Endothelial cell of umbilical vein (primary cell): ENCODE data around the gene TGFB1. TPM values are rescaled to one million over a fixed set of nuclear protein-coding genes. Genes with fewer than 3 reads are reported as not detected.
A peak's percentile ranks its signal among the peaks of the same experiment; 100 is the strongest.

Experiments
- BruUV-seq: library from RNA; stranded (reverse); fragments of 400-500 nt; replicated peaks from 2 replicates; lab custom pipeline; 2021; lab: Mats Ljungman, UMichigan
- CTCF ChIA-PET: fragments of 300-600, 350-600 bp; sonication (Branson Sonifier 250); formaldehyde crosslinking; loops from one replicate; lab custom pipeline; 2021; ENCODE audit warnings: antibody characterized with exemption, inconsistent platforms; lab: Charles Lee
- POLR2A ChIA-PET: fragments of 300-600, 350-600 bp; sonication (Branson Sonifier 250); formaldehyde crosslinking; loops from one replicate; lab custom pipeline; 2021; ENCODE audit warnings: antibody characterized with exemption, inconsistent platforms; lab: Charles Lee
- DNase-seq: peaks from one replicate; pipeline ENCODE4 v3.0.0-alpha.2; 2011; ENCODE audit warnings: low read depth, low spot score
- FAIRE-seq: peaks from 2 replicates; lab custom pipeline; 2011; peaks lifted over from hg19 to GRCh38; lab: Jason Lieb, UNC
- H2AFZ ChIP-seq: 2 replicates; pipeline ENCODE4 v1.6.0; 2012; ENCODE audit warnings: low read depth, low read length, control low read depth, inconsistent platforms
- H3K27ac ChIP-seq: 2 replicates; pipeline ENCODE4 v1.5.1; 2011; ENCODE audit warnings: low read depth, mild to moderate bottlenecking, control low read depth, low read length, moderate library complexity; ENCODE audit not compliant: insufficient read depth
- H3K27me3 ChIP-seq, 2 experiments: 2 replicates each; pipeline versions ENCODE4 v1.6.0 to v1.6.1; 2011; ENCODE audit warnings: low read length in 2 of 2, mixed read lengths in 1 of 2; ENCODE audit not compliant: control insufficient read depth in 2 of 2, insufficient read depth in 2 of 2
- H3K36me3 ChIP-seq, 2 experiments: 2 replicates in 1 of 2; 3 replicates in 1 of 2; pipeline ENCODE4 v1.5.1; 2011; ENCODE audit warnings: low read length in 2 of 2, mild to moderate bottlenecking in 1 of 2, moderate library complexity in 1 of 2; ENCODE audit not compliant: control insufficient read depth in 2 of 2, insufficient read depth in 2 of 2; ENCODE audit errors: extremely low read depth in 1 of 2
- H3K4me1 ChIP-seq: 3 replicates; pipeline ENCODE4 v1.5.1; 2011; ENCODE audit warnings: mild to moderate bottlenecking, low read length; ENCODE audit not compliant: control insufficient read depth, insufficient read depth; ENCODE audit errors: extremely low read depth
- H3K4me2 ChIP-seq: 2 replicates; pipeline ENCODE4 v1.6.1; 2011; ENCODE audit warnings: low read length, control low read depth, mixed read lengths; ENCODE audit not compliant: insufficient read depth
- H3K4me3 ChIP-seq, 3 experiments: fragments of 200-600 bp in 1 of 3; sonication (generic), shearing (Covaris generic) in 1 of 3; replicated peaks in 1 of 3; 2 replicates each; pipeline ENCODE4 v1.5.1; 2011 to 2016; ENCODE audit warnings: control low read depth in 3 of 3, low read length in 3 of 3, mild to moderate bottlenecking in 2 of 3, inconsistent platforms in 1 of 3, low read depth in 1 of 3, moderate library complexity in 1 of 3; ENCODE audit not compliant: insufficient read depth in 1 of 3
- H3K79me2 ChIP-seq: 2 replicates; pipeline ENCODE4 v1.6.0; 2012; ENCODE audit warnings: low read length, inconsistent platforms; ENCODE audit not compliant: control insufficient read depth, insufficient read depth
- H3K9ac ChIP-seq: replicated peaks from 2 replicates; pipeline ENCODE3; 2011; ENCODE audit warnings: low read length, control low read depth; ENCODE audit not compliant: insufficient read depth; ENCODE audit errors: extremely low read depth
- H3K9me1 ChIP-seq: replicated peaks from 3 replicates; pipeline ENCODE4 v1.6.0; 2011; ENCODE audit warnings: mild to moderate bottlenecking, low read length; ENCODE audit not compliant: control insufficient read depth, insufficient read depth; ENCODE audit errors: extremely low read depth
- H3K9me3 ChIP-seq: replicated peaks from 2 replicates; pipeline ENCODE4 v1.5.1; 2012; ENCODE audit warnings: low read length, inconsistent platforms; ENCODE audit not compliant: control insufficient read depth, insufficient read depth
- H4K20me1 ChIP-seq: replicated peaks from 2 replicates; pipeline ENCODE3; 2011; ENCODE audit warnings: mild to moderate bottlenecking, low read length; ENCODE audit not compliant: control insufficient read depth, insufficient read depth; ENCODE audit errors: extremely low read depth
- CTCF ChIP-seq, 2 donors: IDR thresholded peaks; 1 replicate in 1 of 2; 2 replicates in 1 of 2; pipeline ENCODE4 v1.5.1; 2011; ENCODE audit warnings: low read length in 2 of 2, mild to moderate bottlenecking in 2 of 2, moderate library complexity in 2 of 2, control low read depth in 1 of 2, inconsistent platforms in 1 of 2, low read depth in 1 of 2; ENCODE audit not compliant: insufficient read depth in 1 of 2; ENCODE audit errors: extremely low read depth in 1 of 2
- EZH2 ChIP-seq: IDR thresholded peaks from 2 replicates; pipeline ENCODE4 v1.6.1; 2012; ENCODE audit warnings: borderline replicate concordance, low read depth, mild to moderate bottlenecking, moderate library complexity, low read length, inconsistent platforms; ENCODE audit not compliant: severe bottlenecking
- FOS ChIP-seq: IDR thresholded peaks from 2 replicates; pipeline ENCODE4 v1.6.1; 2011; ENCODE audit warnings: mild to moderate bottlenecking, low read length, moderate library complexity, borderline replicate concordance; ENCODE audit not compliant: insufficient read depth
- GATA2 ChIP-seq: IDR thresholded peaks from 2 replicates; pipeline ENCODE4 v1.7.0; 2011; ENCODE audit warnings: low read depth, mild to moderate bottlenecking, moderate library complexity, mixed read lengths, low read length; ENCODE audit not compliant: insufficient read length, insufficient read depth
- JUN ChIP-seq: IDR thresholded peaks from 2 replicates; pipeline ENCODE4 v1.6.1; 2011; ENCODE audit warnings: borderline replicate concordance, low read depth; ENCODE audit not compliant: insufficient read length, insufficient read depth
- MYC ChIP-seq: IDR thresholded peaks from one replicate; pipeline ENCODE4 v1.6.1; 2011; ENCODE audit warnings: mild to moderate bottlenecking, low read depth, low read length
- POLR2AphosphoS5 ChIP-seq: IDR thresholded peaks from 2 replicates; pipeline ENCODE4 v1.6.1; 2012; ENCODE audit warnings: low read depth, mild to moderate bottlenecking, control low read depth, low read length, moderate library complexity; ENCODE audit not compliant: insufficient read depth
- dilution Hi-C: fragments of 300-500 bp; cut with MboI; formaldehyde crosslinking; loops from one replicate; pipeline ENCODE4 v1.15.0; 2019; ENCODE audit warnings: low sequenced_read_pairs; ENCODE audit not compliant: extremely low pct_ligation_motif_present
- intact Hi-C: fragments of 100-400 bp; cut with micrococcal nuclease; formaldehyde crosslinking; loops from one replicate; pipeline ENCODE4 v1.10.0; 2022
- polyA plus RNA-seq, 4 experiments: library from polyadenylated mRNA; depleted of rRNA in 3 of 4; stranded (reverse) in 3 of 4; unstranded in 1 of 4; fragments of >200 nt; gene quantifications; 2 replicates each; pipeline versions ENCODE4 v1.2.1 to v1.2.3, GENCODE V29; 2011 to 2012; ENCODE audit warnings: missing spikeins in 1 of 4
- total RNA-seq: library from RNA; stranded (reverse); gene quantifications from 2 replicates; pipeline ENCODE4 v1.2.3, GENCODE V29; 2021
- TF ChIP-seq, protein P1 (sequence below): IDR thresholded peaks from 2 replicates; pipeline ENCODE4 v1.6.1; 2011; ENCODE audit not compliant: insufficient read depth, insufficient read length

TGFB1 gene
- total and polyA plus RNA-seq, 2 donors (not counting 3 experiments of a cell fraction or from before 2014, with no cell fraction given) = 64.4 to 250 TPM

DNA sequence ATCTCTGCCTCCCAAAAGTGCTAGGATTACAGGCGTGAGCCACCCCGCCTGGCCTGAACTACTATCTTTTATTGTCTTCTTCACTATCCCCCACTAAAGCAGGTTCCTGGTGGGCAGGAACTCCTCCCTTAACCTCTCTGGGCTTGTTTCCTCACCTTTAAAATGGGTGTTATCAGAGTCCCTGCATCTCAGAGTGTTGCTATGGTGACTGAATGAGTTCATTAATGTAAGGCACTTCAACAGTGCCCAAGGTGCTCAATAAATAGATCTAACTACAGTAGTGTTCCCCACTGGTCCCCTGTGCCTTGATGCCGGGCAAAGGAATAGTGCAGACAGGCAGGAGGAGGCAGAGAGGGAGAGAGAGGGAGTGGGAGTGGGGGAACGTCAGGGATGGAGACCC lies 23.2 kb downstream of the TGFB1 start:
- intact Hi-C loops (no loop called here), dilution Hi-C loops (no loop called here)
- no peaks in the 10 kb centered on the region for H3K9me1 ChIP-seq
- no peak overlapping the region for H3K27ac ChIP-seq
- H3K4me1 ChIP-seq = peaks cover 42% of the 10 kb centered on the region
- FAIRE-seq = no peak
- no peaks in the 10 kb centered on the region for H4K20me1 ChIP-seq
- peaks cover 21% of the 10 kb centered on the region for H3K79me2 ChIP-seq
- no peak for DNase-seq
- no peak overlapping the region for H3K4me2 ChIP-seq
- no peaks in the 10 kb centered on the region for H3K9me3 ChIP-seq
- H2AFZ ChIP-seq = no peak overlapping the region
- CTCF ChIA-PET = no interaction called here
- no peak overlapping the region for H3K4me3 ChIP-seq
- BruUV-seq = no TSS peak
- no peak overlapping the region for H3K9ac ChIP-seq
- no peaks in the 10 kb centered on the region for H3K27me3 ChIP-seq
- TF ChIP-seq POLR2AphosphoS5 (no peak), FOS (no peak), EZH2 (no peak), JUN (no peak), MYC (no peak), GATA2 (no peak)
- TF ChIP-seq, protein P1, sequence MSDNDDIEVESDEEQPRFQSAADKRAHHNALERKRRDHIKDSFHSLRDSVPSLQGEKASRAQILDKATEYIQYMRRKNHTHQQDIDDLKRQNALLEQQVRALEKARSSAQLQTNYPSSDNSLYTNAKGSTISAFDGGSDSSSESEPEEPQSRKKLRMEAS = no peak
- peaks cover 18 to 40% of the 10 kb centered on the region in 2 experiments for H3K36me3 ChIP-seq
- POLR2A ChIA-PET = no interaction called here

- TF ChIP-seq, protein P1 = no peak
- no peak for TF ChIP-seq CTCF (IDR thresholded peaks at IDR 0.05; ENCODE audit: extremely low read depth in 1 of 2, insufficient read depth in 1 of 2, low read depth in 1 of 2, low read length in 2 of 2)
- peak; percentile 1 for TF ChIP-seq POLR2AphosphoS5
- no peak for TF ChIP-seq JUN
- no peak overlapping the region for H2AFZ ChIP-seq
- intact Hi-C loops = no loop called here
- peaks cover 49% of the 10 kb centered on the region for H3K4me1 ChIP-seq
- H3K79me2 ChIP-seq = peaks cover 15% of the 10 kb centered on the region
- no peaks in the 10 kb centered on the region for H3K9me1 ChIP-seq
- H3K9ac ChIP-seq = no peak overlapping the region
- DNase-seq (peak; percentile 52), FAIRE-seq (peak; percentile 67)
- no peaks in the 10 kb centered on the region for H3K9me3 ChIP-seq
- BruUV-seq = no TSS peak
- H3K27ac ChIP-seq = peak overlapping the region; percentile 100
- peak overlapping the region; percentile 1 for H3K4me2 ChIP-seq
- no peaks in the 10 kb centered on the region for H3K27me3 ChIP-seq
- dilution Hi-C loops = no loop called here
- H3K36me3 ChIP-seq = peaks cover 12 to 37% of the 10 kb centered on the region in 2 experiments
- no peaks in the 10 kb centered on the region for H4K20me1 ChIP-seq
- ChIA-PET POLR2A (no interaction called here), CTCF (interaction anchor here (0.8 to 3.1 kb wide), 4 partner anchors 21 to 241 kb away, joined by 3 to 28 read pairs (median 4); partner anchors contain the start of gene TGFB1)
- no peak overlapping the region for H3K4me3 ChIP-seq
Measured at GRCh38 chr19:41328842-41329225, 24.9 kb downstream of the TGFB1 start.
